ENCODE results near the gene BRD4.
A peak's percentile ranks its signal among the peaks of the same experiment; 100 is the strongest.

The BRD4 gene

GRCh38 chr19:15195371-15196334, 136.7 kb downstream of the BRD4 start (continued):
- no peak for TF ChIP-seq ZSCAN5A (tag by site-specific recombination; IDR thresholded peaks at IDR 0.05)
- TF ChIP-seq ZNF76 (tag by site-specific recombination; IDR thresholded peaks at IDR 0.05; ENCODE audit: borderline replicate concordance, low read depth), result 0 out of 2 replicates have a peak, but pooled peaks have one; percentile 24
- TF ChIP-seq ZNF837 (tag by site-specific recombination; IDR thresholded peaks at IDR 0.05), result no peak
- TF ChIP-seq KLF1 (tag by site-specific recombination; IDR thresholded peaks at IDR 0.05), result peak; percentile 78
- TF ChIP-seq KLF16 (tag by site-specific recombination; IDR thresholded peaks at IDR 0.05), result 0 out of 2 replicates have a peak, but pooled peaks have one; percentile 53
- TF ChIP-seq, protein P1, sequence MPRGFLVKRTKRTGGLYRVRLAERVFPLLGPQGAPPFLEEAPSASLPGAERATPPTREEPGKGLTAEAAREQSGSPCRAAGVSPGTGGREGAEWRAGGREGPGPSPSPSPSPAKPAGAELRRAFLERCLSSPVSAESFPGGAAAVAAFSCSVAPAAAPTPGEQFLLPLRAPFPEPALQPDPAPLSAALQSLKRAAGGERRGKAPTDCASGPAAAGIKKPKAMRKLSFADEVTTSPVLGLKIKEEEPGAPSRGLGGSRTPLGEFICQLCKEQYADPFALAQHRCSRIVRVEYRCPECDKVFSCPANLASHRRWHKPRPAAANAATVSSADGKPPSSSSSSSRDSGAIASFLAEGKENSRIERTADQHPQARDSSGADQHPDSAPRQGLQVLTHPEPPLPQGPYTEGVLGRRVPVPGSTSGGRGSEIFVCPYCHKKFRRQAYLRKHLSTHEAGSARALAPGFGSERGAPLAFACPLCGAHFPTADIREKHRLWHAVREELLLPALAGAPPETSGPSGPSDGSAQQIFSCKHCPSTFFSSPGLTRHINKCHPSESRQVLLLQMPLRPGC (tag by site-specific recombination; IDR thresholded peaks at IDR 0.05), result peak; percentile 47; the same call in 1 of the 2 replicates
- TF ChIP-seq ZBTB10 (tag by site-specific recombination; IDR thresholded peaks at IDR 0.05), result 0 out of 2 replicates have a peak, but pooled peaks have one; percentile 34
- peak; percentile 62 for TF ChIP-seq GLIS1 (tag by site-specific recombination; IDR thresholded peaks at IDR 0.05)

GRCh38 chr19:15194938-15195337, 137.4 kb downstream of the BRD4 start:
- H3K4me1 ChIP-seq (ENCODE audit: control insufficient read depth, insufficient read depth, low read length), result no peaks in the 10 kb centered on the region
- no peak overlapping the region for H3K27ac ChIP-seq (ENCODE audit: extremely low read depth, low read depth, low read length)
- ChIA-PET CTCF (interaction anchor here (0.5 to 2.1 kb wide), 7 partner anchors 11 to 360 kb away, joined by 3 to 7 read pairs (median 4); partner anchors contain the start of genes OR7A5 and OR7C1), POLR2A (interaction anchor here (0.6 to 1.1 kb wide), 4 partner anchors 26 to 642 kb away, joined by 3 read pairs; no protein-coding TSS in a partner anchor)
- H3K9me3 ChIP-seq (ENCODE audit: control insufficient read depth, insufficient read depth, low read depth, low read length), result no peaks in the 10 kb centered on the region
- H3K4me3 ChIP-seq (ENCODE audit: low read depth, low read length), result peak overlapping the region; percentile 19
- peaks cover 0 to 58% of the 10 kb centered on the region in 2 experiments; a peak in 2 of 3 replicates for H3K36me3 ChIP-seq (ENCODE audit: control insufficient read depth in 2 of 2, insufficient read depth in 1 of 2, low read length in 2 of 2)
- TF ChIP-seq EGR2 (tag by site-specific recombination; IDR thresholded peaks at IDR 0.05; ENCODE audit: low read depth) (peak; percentile 86), ZNF776 (tag by site-specific recombination; IDR thresholded peaks at IDR 0.05; ENCODE audit: borderline replicate concordance) (no peak), SP3 (tag by site-specific recombination; IDR thresholded peaks at IDR 0.05) (no peak), ZNF626 (tag by site-specific recombination; IDR thresholded peaks at IDR 0.05) (no peak), ZNF555 (tag by site-specific recombination; conservative IDR thresholded peaks at IDR 0.05) (no peak), IKZF3 (tag by site-specific recombination; IDR thresholded peaks at IDR 0.05) (no peak), SP2 (tag by site-specific recombination; IDR thresholded peaks at IDR 0.05) (no peak), KLF16 (tag by site-specific recombination; IDR thresholded peaks at IDR 0.05) (no peak), YY1 (tag by site-specific recombination; IDR thresholded peaks at IDR 0.05) (no peak), ZNF157 (tag by site-specific recombination; IDR thresholded peaks at IDR 0.05) (peak; percentile 11; the same call in 1 of the 2 replicates), ZNF248 (tag by site-specific recombination; IDR thresholded peaks at IDR 0.05) (no peak), ZNF341 (tag by site-specific recombination; IDR thresholded peaks at IDR 0.05; ENCODE audit: low read depth) (no peak), ZNF473 (tag by site-specific recombination; IDR thresholded peaks at IDR 0.05) (no peak), ZFHX2 (tag by site-specific recombination; conservative IDR thresholded peaks at IDR 0.05) (peak; percentile 91)
- TF ChIP-seq, protein P2, sequence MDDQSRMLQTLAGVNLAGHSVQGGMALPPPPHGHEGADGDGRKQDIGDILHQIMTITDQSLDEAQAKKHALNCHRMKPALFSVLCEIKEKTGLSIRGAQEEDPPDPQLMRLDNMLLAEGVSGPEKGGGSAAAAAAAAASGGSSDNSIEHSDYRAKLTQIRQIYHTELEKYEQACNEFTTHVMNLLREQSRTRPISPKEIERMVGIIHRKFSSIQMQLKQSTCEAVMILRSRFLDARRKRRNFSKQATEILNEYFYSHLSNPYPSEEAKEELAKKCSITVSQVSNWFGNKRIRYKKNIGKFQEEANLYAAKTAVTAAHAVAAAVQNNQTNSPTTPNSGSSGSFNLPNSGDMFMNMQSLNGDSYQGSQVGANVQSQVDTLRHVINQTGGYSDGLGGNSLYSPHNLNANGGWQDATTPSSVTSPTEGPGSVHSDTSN (CRISPR knock-in tag; IDR thresholded peaks at IDR 0.05), result no peak
- TF ChIP-seq, protein P3, sequence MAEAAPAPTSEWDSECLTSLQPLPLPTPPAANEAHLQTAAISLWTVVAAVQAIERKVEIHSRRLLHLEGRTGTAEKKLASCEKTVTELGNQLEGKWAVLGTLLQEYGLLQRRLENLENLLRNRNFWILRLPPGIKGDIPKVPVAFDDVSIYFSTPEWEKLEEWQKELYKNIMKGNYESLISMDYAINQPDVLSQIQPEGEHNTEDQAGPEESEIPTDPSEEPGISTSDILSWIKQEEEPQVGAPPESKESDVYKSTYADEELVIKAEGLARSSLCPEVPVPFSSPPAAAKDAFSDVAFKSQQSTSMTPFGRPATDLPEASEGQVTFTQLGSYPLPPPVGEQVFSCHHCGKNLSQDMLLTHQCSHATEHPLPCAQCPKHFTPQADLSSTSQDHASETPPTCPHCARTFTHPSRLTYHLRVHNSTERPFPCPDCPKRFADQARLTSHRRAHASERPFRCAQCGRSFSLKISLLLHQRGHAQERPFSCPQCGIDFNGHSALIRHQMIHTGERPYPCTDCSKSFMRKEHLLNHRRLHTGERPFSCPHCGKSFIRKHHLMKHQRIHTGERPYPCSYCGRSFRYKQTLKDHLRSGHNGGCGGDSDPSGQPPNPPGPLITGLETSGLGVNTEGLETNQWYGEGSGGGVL (tag by site-specific recombination; IDR thresholded peaks at IDR 0.05), result no peak
- TF ChIP-seq, protein P4, sequence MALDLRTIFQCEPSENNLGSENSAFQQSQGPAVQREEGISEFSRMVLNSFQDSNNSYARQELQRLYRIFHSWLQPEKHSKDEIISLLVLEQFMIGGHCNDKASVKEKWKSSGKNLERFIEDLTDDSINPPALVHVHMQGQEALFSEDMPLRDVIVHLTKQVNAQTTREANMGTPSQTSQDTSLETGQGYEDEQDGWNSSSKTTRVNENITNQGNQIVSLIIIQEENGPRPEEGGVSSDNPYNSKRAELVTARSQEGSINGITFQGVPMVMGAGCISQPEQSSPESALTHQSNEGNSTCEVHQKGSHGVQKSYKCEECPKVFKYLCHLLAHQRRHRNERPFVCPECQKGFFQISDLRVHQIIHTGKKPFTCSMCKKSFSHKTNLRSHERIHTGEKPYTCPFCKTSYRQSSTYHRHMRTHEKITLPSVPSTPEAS (tag by site-specific recombination; IDR thresholded peaks at IDR 0.05), result 0 out of 2 replicates have a peak, but pooled peaks have one; percentile 11

Measured in HEK293 (cell line).